Peyer's patch (tissue), 4 donors: ENCODE results near the gene PRPF38B. TPM values are rescaled to one million over a fixed set of nuclear protein-coding genes. Genes with fewer than 3 reads are reported as not detected.

ENCODE experiments used
- DNase-seq, 3 donors: peaks; one replicate each; pipeline ENCODE4 v3.0.0-alpha.2; 2017 to 2019
- H3K27ac ChIP-seq, 4 donors: fragments of 200-600 bp; sonication (generic); one replicate each; pipeline ENCODE4 v1.5.1; 2016 to 2019
- H3K27me3 ChIP-seq, 2 donors: fragments of 200-600 bp; sonication (generic); one replicate each; pipeline ENCODE4 v1.5.1; 2019
- H3K36me3 ChIP-seq, 3 donors: fragments of 200-600 bp; sonication (generic); one replicate each; pipeline ENCODE4 v1.5.1; 2016 to 2019
- H3K4me1 ChIP-seq, 4 donors: fragments of 200-600 bp; sonication (generic); one replicate each; pipeline ENCODE4 v1.5.1; 2016 to 2019
- H3K4me3 ChIP-seq, 4 donors: fragments of 200-600 bp; sonication (generic); 1 replicate in 3 of 4; 2 replicates in 1 of 4; pipeline ENCODE4 v1.5.1; 2016 to 2019; ENCODE audit warnings: mild to moderate bottlenecking in 1 of 4
- H3K9me3 ChIP-seq, 4 donors: fragments of 200-600 bp; sonication (generic); one replicate each; pipeline ENCODE4 v1.5.1; 2016 to 2019; ENCODE audit warnings: mild to moderate bottlenecking in 1 of 4
- CTCF ChIP-seq, 6 experiments: fragments of 450-650 bp in 4 of 6; fragments of 200-600 bp in 2 of 6; sonication (generic) in 1 of 6; IDR thresholded peaks; one replicate each; pipeline ENCODE4 v1.5.1; 2017 to 2019; ENCODE audit warnings: antibody characterized with exemption in 6 of 6, mild to moderate bottlenecking in 3 of 6, moderate library complexity in 1 of 6
- POLR2A ChIP-seq, 2 donors: fragments of 450-650 bp; IDR thresholded peaks; one replicate each; pipeline ENCODE4 v1.5.1; 2017; ENCODE audit warnings: antibody characterized with exemption in 2 of 2, mild to moderate bottlenecking in 2 of 2, moderate library complexity in 2 of 2
- total RNA-seq, 4 donors: library from RNA; depleted of rRNA; stranded (reverse); fragments of >200 nt; gene quantifications; one replicate each; pipeline ENCODE4 v1.1.0, GENCODE V29; 2016

PRPF38B gene
- total RNA-seq, 4 donors from 2014 or later = 42.1 to 54.2 (median 45.6) TPM

- peaks cover 0 to 17% (median 7%) of the 10 kb centered on the region in 4 donors for H3K4me1 ChIP-seq
- no peaks in the 10 kb centered on the region for H3K36me3 ChIP-seq
- H3K27ac ChIP-seq = peak overlapping the region; percentile 73 to 94 (median 86)
- peak; percentile 70 to 92 (median 81) for DNase-seq
- H3K27me3 ChIP-seq = no peaks in the 10 kb centered on the region
- no peaks in the 10 kb centered on the region for H3K9me3 ChIP-seq
- TF ChIP-seq CTCF (IDR thresholded peaks at IDR 0.05) (no peak), POLR2A (IDR thresholded peaks at IDR 0.05) (peak; percentile 38 to 55)
- H3K4me3 ChIP-seq = peak overlapping the region in 2 of 4 donors; percentile 5 to 20
These were observed 45.4 kb upstream of the PRPF38B start for GRCh38 chr1:108646648-108647269.

- no peaks in the 10 kb centered on the region for H3K4me1 ChIP-seq
- H3K27me3 ChIP-seq = no peaks in the 10 kb centered on the region
- no peaks in the 10 kb centered on the region for H3K36me3 ChIP-seq
- H3K4me3 ChIP-seq = no peak overlapping the region
- TF ChIP-seq POLR2A (IDR thresholded peaks at IDR 0.05) (no peak), CTCF (IDR thresholded peaks at IDR 0.05) (no peak)
- no peak for DNase-seq
- no peaks in the 10 kb centered on the region for H3K9me3 ChIP-seq
- H3K27ac ChIP-seq = no peak overlapping the region
These were observed 38.5 kb upstream of the PRPF38B start for GRCh38 chr1:108653431-108654105.

- Histone ChIP-seq H3K4me1 (peaks cover 0 to 7% (median 0%) of the 10 kb centered on the region in 4 donors), H3K4me3 (no peak overlapping the region), H3K27ac (no peak overlapping the region), H3K27me3 (no peaks in the 10 kb centered on the region), H3K36me3 (no peaks in the 10 kb centered on the region), H3K9me3 (no peaks in the 10 kb centered on the region)
- no peak for TF ChIP-seq CTCF (IDR thresholded peaks at IDR 0.05)
- TF ChIP-seq POLR2A (IDR thresholded peaks at IDR 0.05) = no peak
- no peak for DNase-seq
These were observed 34.6 kb upstream of the PRPF38B start for GRCh38 chr1:108657356-108658080.

- Histone ChIP-seq H3K9me3 (no peaks in the 10 kb centered on the region), H3K27ac (peak within 1 kb of the TSS; percentile 91 to 98 (median 94)), H3K4me3 (peak within 1 kb of the TSS; percentile 55 to 78 (median 72)), H3K27me3 (no peaks in the 10 kb centered on the region), H3K36me3 (no peaks in the 10 kb centered on the region), H3K4me1 (peaks cover 0 to 7% (median 0%) of the 10 kb centered on the region in 4 donors)
- TF ChIP-seq POLR2A (IDR thresholded peaks at IDR 0.05) = peak in 1 of 2 donors; percentile 38
- no peak for TF ChIP-seq CTCF (IDR thresholded peaks at IDR 0.05)
- peak; percentile 63 to 84 (median 80) for DNase-seq
These were observed 31.0 kb upstream of the PRPF38B start, which contains the start of gene HENMT1 for GRCh38 chr1:108661030-108661609. HENMT1 (minus strand) TSS chr1:108661093; CDS start chr1:108659884, 1,209 bp downstream.

- H3K36me3 ChIP-seq = no peaks in the 10 kb centered on the region
- DNase-seq = no peak
These were observed 29.0 kb upstream of the PRPF38B start for GRCh38 chr1:108663074-108663473.

More at GRCh38 chr1:108663074-108663473, 29.0 kb upstream of the PRPF38B start:
- Histone ChIP-seq H3K4me3 (no peak overlapping the region), H3K9me3 (no peaks in the 10 kb centered on the region), H3K4me1 (peaks cover 0 to 7% (median 0%) of the 10 kb centered on the region in 4 donors), H3K27ac (no peak overlapping the region), H3K27me3 (no peaks in the 10 kb centered on the region)
- TF ChIP-seq POLR2A (IDR thresholded peaks at IDR 0.05) = no peak
- no peak for TF ChIP-seq CTCF (IDR thresholded peaks at IDR 0.05)
